K562 (cell line): ENCODE measurements around the gene CRTC3. TPM values are rescaled to one million over a fixed set of nuclear protein-coding genes. Genes with fewer than 3 reads are reported as not detected.
A peak's percentile ranks its signal among the peaks of the same experiment; 100 is the strongest.

Experiments used
- BCOR ChIP-seq: fragments of 450-650 bp; IDR thresholded peaks from 2 replicates; pipeline ENCODE4 v1.6.1; 2016
- GTF2E2 ChIP-seq: fragments of 200-800 bp; sonication (Bioruptor generic); IDR thresholded peaks from 2 replicates; pipeline ENCODE4 v1.6.1; 2016; ENCODE audit warnings: missing genetic modification characterization, missing compliant biosample characterization
- PRDM10 ChIP-seq: fragments of 450-650 bp; IDR thresholded peaks from 2 replicates; pipeline ENCODE4 v1.6.1; 2018; ENCODE audit not compliant: partially characterized antibody
- THRA ChIP-seq: fragments of 450-650 bp; IDR thresholded peaks from 2 replicates; pipeline ENCODE4 v1.6.1; 2017; ENCODE audit warnings: mild to moderate bottlenecking, moderate library complexity
- polyA plus RNA-seq, 8 experiments: library from polyadenylated mRNA; depleted of rRNA in 4 of 8; stranded (reverse) in 5 of 8; unstranded in 3 of 8; fragments of >200 nt; fragmentation: Nextera tagmentation in 2 of 8; fragmentation: Illumina TruSeq in 1 of 8; extraction: Ambion mirVana in 2 of 8; extraction: Trizol in 1 of 8; gene quantifications; 2 replicates each; pipeline versions ENCODE4 v1.2.1 to v1.2.3, GENCODE V29; 2011 to 2014; ENCODE audit warnings: inconsistent platforms in 1 of 8, missing spikeins in 1 of 8
- total RNA-seq, 7 experiments: library from RNA; depleted of rRNA in 6 of 7; stranded (reverse); fragments of >200 nt in 6 of 7; fragmentation: Illumina TruSeq in 2 of 7; extraction: Trizol in 2 of 7; gene quantifications; 2 replicates each; pipeline versions ENCODE4 v1.2.1 to v1.2.3, GENCODE V29; 2011 to 2021; ENCODE audit warnings: low replicate concordance in 1 of 7

Gene CRTC3
- total and polyA plus RNA-seq, 9 of the 15 experiments (the other 6 are each of a cell fraction or from before 2014, with no cell fraction given) = 1.2 to 19.0 (median 11.6) TPM

- TF ChIP-seq THRA (no peak), GTF2E2 (peak; percentile 86), BCOR (peak; percentile 23; the same call in 1 of the 2 replicates), PRDM10 (peak; percentile 71)
These were observed 135.8 kb downstream of the CRTC3 start (continued) for GRCh38 chr15:90665288-90666134.
